ENCODE data around the gene PROSER2.
"Not testable (repeated sequence)": the region's sequence is repeated elsewhere in the genome, so short reads cannot be mapped to it uniquely, and the experiment has no call there.

The PROSER2 gene

DNA sequence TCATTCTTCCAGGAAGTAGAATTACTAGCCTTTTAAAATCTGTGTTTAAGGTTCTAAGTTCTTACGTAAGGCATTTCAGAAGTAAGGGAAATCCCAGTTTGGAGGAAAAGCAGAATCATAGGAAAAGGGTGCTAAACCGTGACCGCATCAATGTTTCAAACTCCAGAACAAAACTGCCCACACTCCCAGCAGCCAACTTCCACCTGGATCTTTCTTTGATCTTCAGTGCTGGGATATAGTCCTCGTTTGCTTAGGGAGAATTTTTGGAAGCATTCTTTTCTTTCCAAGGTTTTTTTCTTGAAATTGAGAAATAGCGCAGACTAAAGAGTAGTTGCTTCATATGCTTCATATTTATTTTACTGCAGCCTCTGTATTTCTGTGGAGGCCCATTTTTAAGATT is 8.9 kb downstream of the PROSER2 start:
- H3K27ac Mint-ChIP-seq: no peak overlapping the region
- DNase-seq (ENCODE audit: low spot score in 2 of 2): no peak
- no peak for ATAC-seq (ENCODE audit: low read depth)
- H3K4me3 Mint-ChIP-seq: no peak overlapping the region
- no peaks in the 10 kb centered on the region for H3K9me3 Mint-ChIP-seq
- H3K4me1 Mint-ChIP-seq: peaks cover 4% of the 10 kb centered on the region
- H3K36me3 Mint-ChIP-seq: peaks cover 1% of the 10 kb centered on the region
- peaks cover 20% of the 10 kb centered on the region for H3K27me3 Mint-ChIP-seq

DNA sequence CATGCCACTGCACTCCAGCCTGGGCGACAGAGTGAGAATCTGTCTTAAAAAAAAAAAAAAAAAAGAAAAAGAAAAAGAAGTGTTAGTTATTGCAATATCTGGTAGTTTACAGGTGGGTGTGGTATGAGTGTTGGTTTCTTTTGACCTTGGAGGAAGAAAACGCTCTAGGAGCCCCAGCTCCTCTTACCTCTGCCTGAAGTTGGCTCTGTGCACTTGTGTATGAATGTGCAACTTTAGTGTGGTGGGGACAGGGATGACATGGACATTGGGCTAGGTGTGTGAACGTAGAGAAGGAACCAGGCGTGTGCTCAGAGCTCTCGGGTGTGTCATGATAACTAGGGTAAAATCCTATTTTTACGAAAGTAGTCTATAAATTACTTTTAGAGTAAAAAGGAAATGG is 11.9 kb downstream of the PROSER2 start:
- H3K27ac Mint-ChIP-seq: no peak overlapping the region
- ATAC-seq (ENCODE audit: low read depth): no peak
- H3K9me3 Mint-ChIP-seq: no peaks in the 10 kb centered on the region
- no peak for DNase-seq (ENCODE audit: low spot score in 2 of 2)
- peaks cover 17% of the 10 kb centered on the region for H3K4me1 Mint-ChIP-seq
- peaks cover 18% of the 10 kb centered on the region for H3K27me3 Mint-ChIP-seq
- H3K4me3 Mint-ChIP-seq: no peak overlapping the region
- no peaks in the 10 kb centered on the region for H3K36me3 Mint-ChIP-seq

DNA sequence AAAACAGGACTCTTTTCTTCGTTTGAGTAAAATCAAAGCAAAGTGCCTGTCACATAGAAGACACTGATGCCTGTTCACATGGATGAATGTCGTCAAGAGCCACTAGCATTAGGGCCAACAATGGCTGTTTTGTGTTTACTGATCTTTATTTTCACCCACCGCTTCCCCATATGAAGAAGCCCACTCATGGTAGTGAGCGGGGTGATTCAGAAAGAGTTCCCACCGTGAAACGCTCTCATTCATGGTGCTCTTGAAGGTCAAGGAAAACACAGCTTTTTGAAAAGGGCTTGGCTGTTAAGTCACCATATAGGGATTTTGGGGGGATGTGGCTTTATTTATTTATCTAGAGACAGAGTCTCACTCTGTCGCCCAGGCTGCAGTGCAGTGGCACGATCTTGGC is 12.5 kb downstream of the PROSER2 start:
- no peak overlapping the region for H3K27ac Mint-ChIP-seq
- peaks cover 15% of the 10 kb centered on the region for H3K27me3 Mint-ChIP-seq
- ATAC-seq (ENCODE audit: low read depth): no peak
- peaks cover 17% of the 10 kb centered on the region for H3K4me1 Mint-ChIP-seq
- no peaks in the 10 kb centered on the region for H3K9me3 Mint-ChIP-seq
- DNase-seq (ENCODE audit: low spot score in 2 of 2): no peak
- H3K36me3 Mint-ChIP-seq: no peaks in the 10 kb centered on the region
- no peak overlapping the region for H3K4me3 Mint-ChIP-seq

DNA sequence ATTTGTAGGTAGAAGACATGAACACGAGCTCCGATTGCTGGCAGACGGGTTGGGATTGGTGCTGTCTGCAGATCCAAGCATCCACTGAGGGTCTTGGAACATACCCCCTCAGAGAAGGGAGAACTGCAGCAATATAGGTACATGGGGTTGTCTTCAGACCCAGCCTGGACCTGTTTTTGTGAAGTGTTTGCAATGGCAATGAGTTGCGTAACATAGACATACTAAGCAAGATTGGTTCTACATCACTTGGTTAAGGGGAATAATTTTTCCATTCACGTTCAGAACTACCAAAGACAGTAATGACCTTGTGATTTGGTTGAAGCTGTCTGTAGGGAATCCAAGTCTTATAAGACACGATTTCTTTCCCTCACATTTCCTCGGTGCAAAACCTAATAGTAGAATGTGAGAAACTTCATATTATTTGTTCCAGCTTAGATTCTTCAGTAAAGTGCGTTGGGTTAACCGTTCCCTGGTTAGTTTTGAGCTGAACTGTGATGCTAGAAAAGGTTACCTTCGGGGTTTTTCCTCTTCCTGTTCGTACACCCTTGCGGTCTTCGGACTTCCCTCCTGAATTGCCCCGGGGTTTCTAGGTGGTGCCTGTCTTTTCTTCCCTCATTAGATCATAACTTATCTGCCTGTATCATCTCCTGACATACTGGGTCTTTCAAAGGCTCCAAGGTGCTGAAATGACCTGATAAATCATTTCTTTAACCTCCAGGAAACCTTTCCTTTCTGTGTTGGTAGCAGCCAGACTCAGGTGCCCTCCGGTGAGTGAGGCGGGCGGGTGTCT is 14.4 kb downstream of the PROSER2 start:
- ATAC-seq (ENCODE audit: low read depth) (peak; percentile 55), DNase-seq (ENCODE audit: low spot score in 2 of 2) (no peak)
- H3K4me1 Mint-ChIP-seq: peaks cover 17% of the 10 kb centered on the region
- no peaks in the 10 kb centered on the region for H3K9me3 Mint-ChIP-seq
- H3K27ac Mint-ChIP-seq: no peak overlapping the region
- peaks cover 11% of the 10 kb centered on the region for H3K27me3 Mint-ChIP-seq
- H3K36me3 Mint-ChIP-seq: no peaks in the 10 kb centered on the region
- no peak overlapping the region for H3K4me3 Mint-ChIP-seq

DNA sequence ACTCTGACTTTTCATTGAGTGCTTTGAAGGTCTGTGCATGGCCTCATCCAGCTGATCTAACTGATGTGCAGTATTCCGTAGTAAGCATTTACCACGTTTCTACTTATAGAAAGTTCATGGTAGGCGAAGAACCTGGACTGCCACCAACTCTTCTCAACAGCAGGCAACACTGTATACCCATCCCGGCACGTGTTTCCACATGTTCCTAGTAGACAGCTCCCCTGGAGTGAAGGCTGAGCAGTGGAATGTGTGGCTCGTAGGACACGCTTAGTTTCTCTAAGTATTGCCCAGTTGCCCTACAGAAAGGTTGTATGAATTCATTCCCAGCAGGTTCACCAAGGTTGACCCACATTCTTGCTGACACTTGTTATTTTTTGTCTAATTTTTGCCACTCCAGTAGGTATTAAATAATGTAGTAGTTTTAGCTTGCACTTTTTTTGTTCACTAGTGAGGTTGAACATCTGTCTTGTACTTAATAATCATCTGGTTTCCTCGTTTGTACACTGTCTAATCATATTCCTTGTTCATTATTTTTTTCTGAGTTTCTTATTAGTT is 15.2 kb downstream of the PROSER2 start:
- H3K27ac Mint-ChIP-seq: no peak overlapping the region
- H3K9me3 Mint-ChIP-seq: no peaks in the 10 kb centered on the region
- H3K36me3 Mint-ChIP-seq: no peaks in the 10 kb centered on the region
- H3K27me3 Mint-ChIP-seq: peaks cover 11% of the 10 kb centered on the region
- ATAC-seq (ENCODE audit: low read depth) (no peak), DNase-seq (ENCODE audit: low spot score in 2 of 2) (no peak)
- H3K4me1 Mint-ChIP-seq: peaks cover 17% of the 10 kb centered on the region
- no peak overlapping the region for H3K4me3 Mint-ChIP-seq

DNA sequence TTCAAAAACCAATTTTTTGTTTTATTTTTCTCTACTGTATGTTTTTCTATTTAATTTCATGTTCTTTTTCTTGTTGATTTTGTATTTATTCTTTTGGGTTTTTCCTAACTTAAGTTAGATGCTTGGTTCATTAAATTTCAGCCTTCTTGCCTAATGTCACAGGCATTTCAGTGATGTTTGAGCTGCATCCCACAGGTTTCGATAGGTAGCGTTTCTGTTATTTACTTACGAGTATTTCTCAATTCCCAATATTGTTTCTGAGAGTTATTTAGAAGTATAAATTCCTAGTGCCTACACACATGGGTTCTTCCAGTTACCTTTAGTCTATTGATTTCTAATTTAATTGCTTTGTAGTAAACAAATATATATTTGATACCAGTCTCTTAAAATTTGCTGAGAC is 18.2 kb downstream of the PROSER2 start:
- H3K9me3 Mint-ChIP-seq: no peaks in the 10 kb centered on the region
- peaks cover 6% of the 10 kb centered on the region for H3K27me3 Mint-ChIP-seq
- no peak overlapping the region for H3K4me3 Mint-ChIP-seq
- no peak overlapping the region for H3K27ac Mint-ChIP-seq
- H3K36me3 Mint-ChIP-seq: no peaks in the 10 kb centered on the region
- ATAC-seq (ENCODE audit: low read depth): no peak
- H3K4me1 Mint-ChIP-seq: peaks cover 14% of the 10 kb centered on the region
- no peak for DNase-seq (ENCODE audit: low spot score in 2 of 2)

DNA sequence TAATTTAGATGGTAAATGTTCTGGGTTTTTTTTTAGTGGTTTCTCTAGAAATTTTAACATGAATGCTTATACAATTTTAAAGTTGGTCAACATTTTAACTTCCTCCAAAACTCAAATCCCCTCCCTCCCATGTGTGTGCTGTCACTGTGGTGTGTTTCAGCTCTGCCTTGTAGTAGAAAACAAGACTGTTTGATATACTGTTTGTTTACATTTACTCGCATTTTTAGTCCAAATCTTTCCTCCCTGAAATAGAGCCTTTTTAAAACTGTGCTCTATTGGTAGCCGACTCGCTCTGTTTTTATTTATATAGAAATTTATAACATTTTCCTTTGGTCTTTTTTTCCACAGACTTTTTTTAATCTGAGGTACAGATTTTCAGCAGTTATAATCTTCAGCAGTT is 19.3 kb downstream of the PROSER2 start:
- peaks cover 9% of the 10 kb centered on the region for H3K4me1 Mint-ChIP-seq
- no peaks in the 10 kb centered on the region for H3K9me3 Mint-ChIP-seq
- H3K27ac Mint-ChIP-seq: no peak overlapping the region
- ATAC-seq (ENCODE audit: low read depth) (no peak), DNase-seq (ENCODE audit: low spot score in 2 of 2) (no peak)
- no peak overlapping the region for H3K4me3 Mint-ChIP-seq
- H3K27me3 Mint-ChIP-seq: peaks cover 1% of the 10 kb centered on the region
- H3K36me3 Mint-ChIP-seq: no peaks in the 10 kb centered on the region

DNA sequence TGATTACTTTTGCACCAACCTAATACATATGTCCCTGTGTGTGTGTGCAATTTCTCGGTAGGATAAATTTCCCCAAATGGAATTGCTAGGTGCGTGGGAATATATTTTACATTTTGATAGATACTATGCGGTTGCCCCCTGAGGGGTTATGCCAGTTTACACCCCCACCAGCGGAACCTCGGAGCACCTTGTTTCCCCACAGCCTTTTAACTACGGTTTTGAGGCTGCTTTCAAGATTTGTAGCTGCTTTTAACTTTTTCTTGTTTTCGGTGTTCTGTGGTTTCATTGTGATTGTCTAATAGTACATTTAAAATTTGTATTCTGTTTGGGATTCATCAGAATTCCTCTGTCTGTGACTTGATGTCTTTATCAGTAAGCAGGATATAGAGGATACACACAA is 22.0 kb downstream of the PROSER2 start:
- H3K9me3 Mint-ChIP-seq: no peaks in the 10 kb centered on the region
- no peak overlapping the region for H3K27ac Mint-ChIP-seq
- H3K4me1 Mint-ChIP-seq: no peaks in the 10 kb centered on the region
- no peaks in the 10 kb centered on the region for H3K36me3 Mint-ChIP-seq
- peaks cover 6% of the 10 kb centered on the region for H3K27me3 Mint-ChIP-seq
- ATAC-seq (ENCODE audit: low read depth) (no peak), DNase-seq (ENCODE audit: low spot score in 2 of 2) (no peak)
- no peak overlapping the region for H3K4me3 Mint-ChIP-seq

DNA sequence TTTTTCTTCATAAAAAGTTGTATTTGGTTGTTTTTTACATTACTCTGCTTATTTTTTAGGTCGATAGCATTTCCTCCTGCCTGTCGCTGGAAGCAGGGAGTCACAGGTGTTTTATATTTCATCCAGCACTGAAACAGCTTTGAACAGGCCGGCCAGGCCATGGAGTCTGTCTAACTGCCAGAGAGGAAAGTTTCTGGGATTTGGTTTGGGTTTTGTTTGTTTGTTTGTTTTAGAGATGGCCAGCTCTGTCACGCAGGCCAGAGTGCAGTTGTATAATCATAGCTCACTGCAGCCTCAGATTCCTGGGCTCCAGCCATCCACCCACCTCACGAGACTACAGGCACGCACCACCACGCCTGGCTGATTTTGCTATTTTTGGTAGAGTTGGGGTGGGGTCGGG is 23.4 kb downstream of the PROSER2 start:
- ATAC-seq (ENCODE audit: low read depth) (no peak), DNase-seq (ENCODE audit: low spot score in 2 of 2) (no peak)
- Mint-ChIP-seq H3K9me3 (no peaks in the 10 kb centered on the region), H3K27ac (no peak overlapping the region), H3K4me1 (no peaks in the 10 kb centered on the region), H3K36me3 (no peaks in the 10 kb centered on the region), H3K27me3 (peaks cover 6% of the 10 kb centered on the region), H3K4me3 (no peak overlapping the region)

DNA sequence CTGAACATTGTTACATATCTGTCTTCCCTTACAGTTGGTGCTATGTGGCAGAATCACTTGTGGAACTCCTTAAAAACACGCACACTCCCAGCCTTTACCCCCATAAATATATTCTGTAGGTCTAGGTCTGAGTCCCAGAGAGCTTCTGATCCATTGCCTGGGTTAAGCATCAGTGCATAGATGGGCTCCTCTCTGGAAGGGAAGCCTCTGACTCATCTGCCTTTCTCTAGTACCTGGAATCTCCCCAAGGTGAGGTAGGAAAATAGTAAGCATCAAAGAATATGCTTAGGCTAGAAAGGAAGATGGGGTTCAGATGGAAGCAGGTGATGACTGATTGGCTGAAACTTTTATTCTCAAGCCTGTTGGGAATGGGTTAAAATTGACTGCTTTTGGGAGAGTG is 26.1 kb downstream of the PROSER2 start:
- ATAC-seq (ENCODE audit: low read depth): no peak
- Mint-ChIP-seq H3K27ac (no peak overlapping the region), H3K9me3 (no peaks in the 10 kb centered on the region), H3K27me3 (peaks cover 6% of the 10 kb centered on the region), H3K36me3 (no peaks in the 10 kb centered on the region), H3K4me1 (no peaks in the 10 kb centered on the region), H3K4me3 (no peak overlapping the region)
- DNase-seq (ENCODE audit: low spot score in 2 of 2): no peak

DNA sequence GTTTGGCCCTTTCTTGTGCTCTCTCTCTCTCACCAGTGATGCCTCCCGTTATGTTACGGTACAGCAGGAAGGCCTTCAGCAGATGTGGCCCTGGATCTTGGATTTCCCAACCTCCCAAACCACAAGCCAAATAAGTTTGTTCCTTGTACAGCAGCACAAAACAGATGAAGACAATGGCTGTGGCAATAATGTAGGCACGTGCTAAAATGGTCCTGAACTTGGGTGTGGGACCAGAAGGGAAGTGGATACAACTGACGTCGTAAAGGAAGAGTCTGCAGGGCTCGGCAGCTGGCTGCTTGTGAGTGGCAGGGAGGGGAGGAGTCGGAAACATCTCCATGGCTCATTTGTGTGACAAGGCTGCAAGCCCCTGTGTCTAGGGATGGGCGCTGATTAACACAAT is 26.8 kb downstream of the PROSER2 start:
- H3K27ac Mint-ChIP-seq: no peak overlapping the region
- H3K4me1 Mint-ChIP-seq: no peaks in the 10 kb centered on the region
- H3K9me3 Mint-ChIP-seq: no peaks in the 10 kb centered on the region
- H3K36me3 Mint-ChIP-seq: no peaks in the 10 kb centered on the region
- H3K4me3 Mint-ChIP-seq: no peak overlapping the region
- H3K27me3 Mint-ChIP-seq: peaks cover 6% of the 10 kb centered on the region
- ATAC-seq (ENCODE audit: low read depth) (no peak), DNase-seq (ENCODE audit: low spot score in 2 of 2) (no peak)

DNA sequence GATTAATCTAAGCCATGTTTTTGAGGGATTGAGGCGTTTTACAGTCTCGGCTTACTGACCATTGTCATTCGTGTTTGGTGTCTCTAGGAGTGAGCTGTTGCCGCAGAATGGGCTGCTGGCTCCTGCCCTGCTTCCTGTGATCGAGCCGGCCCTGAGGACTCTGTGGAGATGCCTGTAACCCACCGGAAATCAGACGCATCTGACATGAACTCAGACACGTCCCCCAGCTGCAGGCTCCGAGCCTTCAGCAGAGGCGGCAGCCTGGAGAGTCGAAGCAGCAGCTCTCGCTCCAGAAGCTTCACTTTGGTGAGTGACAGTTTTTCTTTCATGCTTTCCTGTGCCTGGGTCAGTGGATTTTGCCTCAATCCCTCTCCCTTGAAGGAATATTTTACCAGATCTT is 28.8 kb downstream of the PROSER2 start:
- DNase-seq (ENCODE audit: low spot score in 2 of 2) (no peak), ATAC-seq (ENCODE audit: low read depth) (no peak)
- H3K27ac Mint-ChIP-seq: no peak overlapping the region
- peaks cover 6% of the 10 kb centered on the region for H3K27me3 Mint-ChIP-seq
- H3K4me3 Mint-ChIP-seq: no peak overlapping the region
- H3K4me1 Mint-ChIP-seq: no peaks in the 10 kb centered on the region
- H3K36me3 Mint-ChIP-seq: no peaks in the 10 kb centered on the region
- no peaks in the 10 kb centered on the region for H3K9me3 Mint-ChIP-seq

DNA sequence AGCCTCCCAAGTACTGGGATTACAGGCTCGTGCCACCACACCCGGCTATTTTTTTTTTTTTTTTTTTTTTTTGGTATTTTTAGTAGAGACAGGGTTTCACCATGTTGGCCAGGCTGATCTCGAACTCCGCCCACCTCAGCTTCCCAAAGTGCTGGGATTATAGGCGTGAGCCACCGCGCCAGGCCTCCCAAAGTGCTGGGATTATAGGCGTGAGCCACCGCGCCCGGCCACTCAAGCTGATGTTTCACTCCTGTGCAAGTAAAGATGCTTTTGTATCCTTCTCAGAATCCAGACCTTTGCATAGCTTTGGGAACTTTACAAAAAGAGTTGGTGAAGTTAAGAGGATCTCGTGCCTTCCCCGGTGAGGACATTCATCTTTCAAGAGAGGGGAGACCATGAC is 29.5 kb downstream of the PROSER2 start:
- not testable (repeated sequence) for H3K4me1 Mint-ChIP-seq; H3K4me3 Mint-ChIP-seq; H3K27ac Mint-ChIP-seq; H3K36me3 Mint-ChIP-seq; ATAC-seq (ENCODE audit: low read depth); H3K27me3 Mint-ChIP-seq; DNase-seq (ENCODE audit: low spot score in 2 of 2); H3K9me3 Mint-ChIP-seq

DNA sequence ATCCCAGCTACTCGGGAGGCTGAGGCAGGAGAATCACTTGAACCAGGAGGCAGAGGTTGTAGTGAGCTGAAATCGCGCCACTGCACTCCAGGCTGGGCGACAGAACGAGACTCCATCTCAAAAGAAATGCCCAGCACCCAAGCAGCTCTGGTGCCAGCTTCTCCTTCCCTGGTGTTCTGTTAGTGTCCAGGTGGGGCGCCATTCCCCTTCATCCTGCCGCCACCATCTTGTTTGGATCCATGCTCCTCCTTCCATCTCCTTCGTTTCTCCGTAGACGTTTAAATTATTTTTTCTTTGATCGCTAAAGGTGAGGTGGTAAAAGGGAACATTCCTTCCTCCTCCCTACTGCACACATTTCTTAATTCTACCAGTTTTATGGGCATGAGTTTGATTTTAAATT is 30.3 kb downstream of the PROSER2 start:
- no peak for DNase-seq (ENCODE audit: low spot score in 2 of 2)
- peaks cover 1% of the 10 kb centered on the region for H3K27me3 Mint-ChIP-seq
- no peak overlapping the region for H3K27ac Mint-ChIP-seq
- H3K36me3 Mint-ChIP-seq: no peaks in the 10 kb centered on the region
- ATAC-seq (ENCODE audit: low read depth): no peak
- H3K4me1 Mint-ChIP-seq: no peaks in the 10 kb centered on the region
- H3K4me3 Mint-ChIP-seq: no peak overlapping the region
- no peaks in the 10 kb centered on the region for H3K9me3 Mint-ChIP-seq

DNA sequence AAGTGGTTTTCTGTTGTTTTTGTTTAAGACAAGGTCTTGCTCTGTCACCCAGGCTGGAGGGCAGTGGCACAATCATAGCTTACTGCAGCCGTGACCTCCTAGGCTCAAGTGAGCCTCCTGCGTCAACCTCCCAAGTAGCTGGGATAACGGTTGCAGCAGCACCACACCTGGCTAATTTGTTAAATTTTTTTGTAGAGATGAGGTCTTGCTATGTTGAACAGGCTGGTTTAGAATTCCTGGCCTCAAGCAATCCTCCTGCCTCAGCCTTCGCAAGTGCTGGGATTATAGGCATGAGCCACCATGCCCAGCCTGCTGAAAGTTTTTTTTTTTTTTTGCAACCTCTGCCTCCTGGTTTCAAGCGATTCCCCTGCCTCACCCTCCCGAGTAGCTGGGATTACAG is 31.1 kb downstream of the PROSER2 start:
- H3K4me1 Mint-ChIP-seq: no peaks in the 10 kb centered on the region
- H3K36me3 Mint-ChIP-seq: no peaks in the 10 kb centered on the region
- no peak overlapping the region for H3K27ac Mint-ChIP-seq
- H3K9me3 Mint-ChIP-seq: no peaks in the 10 kb centered on the region
- DNase-seq (ENCODE audit: low spot score in 2 of 2) (no peak), ATAC-seq (ENCODE audit: low read depth) (no peak)
- no peak overlapping the region for H3K4me3 Mint-ChIP-seq
- peaks cover 1% of the 10 kb centered on the region for H3K27me3 Mint-ChIP-seq

Measured in memory B cell (primary cell).